ENCODE measurements around the gene TRIM46. TPM values are rescaled to one million over a fixed set of nuclear protein-coding genes. Genes with fewer than 3 reads are reported as not detected.

TRIM46 gene
- total and polyA plus RNA-seq, 2 of the 13 experiments (the other 11 are each of a cell fraction or from before 2014, with no cell fraction given) = 0.04 to 0.09 TPM

GRCh38 chr1:155202731-155203515, 29.3 kb downstream of the TRIM46 start:
- POLR2A ChIA-PET = interaction anchor here (1.1 kb wide), 1 partner anchor 24 kb away, joined by 3 read pairs; no protein-coding TSS in a partner anchor
- no peak for ATAC-seq
- H3K27ac ChIP-seq (ENCODE audit: extremely low read length, insufficient read depth, low read length) = no peak overlapping the region
- intact Hi-C loops (cut with micrococcal nuclease; ENCODE audit: unreplicated experiment) (loop anchor here (10.0 kb wide), 1 partner anchor 102 kb away; the partner anchor contains the start of genes FDPS and PKLR), in situ Hi-C loops (cut with HindIII; ENCODE audit: extremely low pct_ligation_motif_present, low pct_unique_long_range_greater_than_20kb) (loop anchor here (10.0 kb wide), 1 partner anchor 392 kb away; no protein-coding TSS in a partner anchor)
- no TSS peak for BruUV-seq (replicated peaks)
- no peak overlapping the region for H2AFZ ChIP-seq (ENCODE audit: low read length)
- CTCF ChIA-PET (ENCODE audit: low intra/inter-chr PET ratio, low total read pairs) = no interaction called here
- H3K4me1 ChIP-seq (ENCODE audit: insufficient read depth, low read length) = peaks cover 14% of the 10 kb centered on the region
- H3K9me3 ChIP-seq (ENCODE audit: low read length) = no peaks in the 10 kb centered on the region
- no peak overlapping the region for H3K4me3 ChIP-seq (replicated peaks in 1 of 3; ENCODE audit: insufficient read depth in 1 of 3, low read depth in 2 of 3, low read length in 3 of 3)
- 54% methylated on average over 10 of the region's 19 CpGs for WGBS (ENCODE audit: low lambda C conversion rate)
- no peaks in the 10 kb centered on the region for H3K79me2 ChIP-seq (ENCODE audit: insufficient read depth, low read length)
- H3K9ac ChIP-seq (ENCODE audit: insufficient read depth, low read depth, low read length) = no peak overlapping the region
- FAIRE-seq = no peak
- DNase-seq (ENCODE audit: low spot score) = no peak
- no peaks in the 10 kb centered on the region for H4K20me1 ChIP-seq (ENCODE audit: insufficient read depth, low read length)
- no peak overlapping the region for H3K4me2 ChIP-seq (ENCODE audit: low read depth, low read length)
- H3K36me3 ChIP-seq (replicated peaks in 1 of 2; ENCODE audit: control insufficient read depth in 1 of 2, insufficient read depth in 2 of 2, low read length in 2 of 2) = no peaks in the 10 kb centered on the region
- H3K27me3 ChIP-seq (ENCODE audit: control insufficient read depth in 1 of 2, insufficient read depth in 2 of 2, low read length in 2 of 2) = peaks cover 0 to 33% of the 10 kb centered on the region in 2 experiments; a peak in 4 of 5 replicates
- TF ChIP-seq ZFP36L1 (CRISPR knock-in tag; IDR thresholded peaks at IDR 0.05) (no peak), HOXD1 (CRISPR knock-in tag; IDR thresholded peaks at IDR 0.05) (no peak), ZNF33B (CRISPR knock-in tag; IDR thresholded peaks at IDR 0.05) (no peak), KDM5A (IDR thresholded peaks at IDR 0.05; ENCODE audit: borderline replicate concordance, low read length) (no peak), ZNF556 (CRISPR knock-in tag; IDR thresholded peaks at IDR 0.05; ENCODE audit: borderline replicate concordance) (no peak), ZNF737 (CRISPR knock-in tag; IDR thresholded peaks at IDR 0.05; ENCODE audit: borderline replicate concordance) (no peak), ZNF609 (CRISPR knock-in tag; IDR thresholded peaks at IDR 0.05; ENCODE audit: borderline replicate concordance) (no peak), MED1 (CRISPR knock-in tag; IDR thresholded peaks at IDR 0.05) (no peak), CBX2 (IDR thresholded peaks at IDR 0.05; ENCODE audit: low read depth, low read length) (no peak), CBX2 (CRISPR knock-in tag; IDR thresholded peaks at IDR 0.05; ENCODE audit: low read depth) (no peak), KLF12 (CRISPR knock-in tag; IDR thresholded peaks at IDR 0.05; ENCODE audit: borderline replicate concordance) (no peak), ZNF780A (CRISPR knock-in tag; IDR thresholded peaks at IDR 0.05) (no peak), SIN3A (IDR thresholded peaks at IDR 0.05; ENCODE audit: borderline replicate concordance, low read depth, low read length) (no peak), ARNT (IDR thresholded peaks at IDR 0.05) (no peak), EED (CRISPR knock-in tag; IDR thresholded peaks at IDR 0.05) (no peak)
- TF ChIP-seq, protein P1, sequence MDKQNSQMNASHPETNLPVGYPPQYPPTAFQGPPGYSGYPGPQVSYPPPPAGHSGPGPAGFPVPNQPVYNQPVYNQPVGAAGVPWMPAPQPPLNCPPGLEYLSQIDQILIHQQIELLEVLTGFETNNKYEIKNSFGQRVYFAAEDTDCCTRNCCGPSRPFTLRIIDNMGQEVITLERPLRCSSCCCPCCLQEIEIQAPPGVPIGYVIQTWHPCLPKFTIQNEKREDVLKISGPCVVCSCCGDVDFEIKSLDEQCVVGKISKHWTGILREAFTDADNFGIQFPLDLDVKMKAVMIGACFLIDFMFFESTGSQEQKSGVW (CRISPR knock-in tag; IDR thresholded peaks at IDR 0.05; ENCODE audit: borderline replicate concordance) = no peak
- TF ChIP-seq, protein P2, sequence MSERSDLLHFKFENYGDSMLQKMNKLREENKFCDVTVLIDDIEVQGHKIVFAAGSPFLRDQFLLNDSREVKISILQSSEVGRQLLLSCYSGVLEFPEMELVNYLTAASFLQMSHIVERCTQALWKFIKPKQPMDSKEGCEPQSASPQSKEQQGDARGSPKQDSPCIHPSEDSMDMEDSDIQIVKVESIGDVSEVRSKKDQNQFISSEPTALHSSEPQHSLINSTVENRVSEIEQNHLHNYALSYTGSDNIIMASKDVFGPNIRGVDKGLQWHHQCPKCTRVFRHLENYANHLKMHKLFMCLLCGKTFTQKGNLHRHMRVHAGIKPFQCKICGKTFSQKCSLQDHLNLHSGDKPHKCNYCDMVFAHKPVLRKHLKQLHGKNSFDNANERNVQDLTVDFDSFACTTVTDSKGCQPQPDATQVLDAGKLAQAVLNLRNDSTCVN (CRISPR knock-in tag; IDR thresholded peaks at IDR 0.05; ENCODE audit: borderline replicate concordance) = no peak
